ENCODE results near the gene HLA-DMB. TPM values are rescaled to one million over a fixed set of nuclear protein-coding genes. Genes with fewer than 3 reads are reported as not detected.

Gene HLA-DMB
- total RNA-seq, 1 experiment from 2014 or later: 35.9 TPM

- CTCF ChIA-PET: no interaction called here
- DNase-seq: no peak
- Mint-ChIP-seq H3K4me3 (ENCODE audit: low read depth, unreplicated experiment) (no peak overlapping the region), H3K4me1 (ENCODE audit: low read depth, unreplicated experiment) (peaks cover 15% of the 10 kb centered on the region), H3K36me3 (ENCODE audit: insufficient read depth, unreplicated experiment) (peaks cover 11% of the 10 kb centered on the region), H3K27ac (ENCODE audit: unreplicated experiment) (no peak overlapping the region), H3K27me3 (ENCODE audit: unreplicated experiment) (no peaks in the 10 kb centered on the region), H3K9me3 (ENCODE audit: low read depth, unreplicated experiment) (no peaks in the 10 kb centered on the region)
- no peak for TF ChIP-seq CTCF (IDR thresholded peaks at IDR 0.05; ENCODE audit: unreplicated experiment)
- no TSS peak for BruUV-seq (replicated peaks)
- intact Hi-C loops (cut with micrococcal nuclease; ENCODE audit: unreplicated experiment): no loop called here
Observed at GRCh38 chr6:32938494-32938893, 2.3 kb downstream of the HLA-DMB start.

GRCh38 chr6:32937230-32937633, 3.6 kb downstream of the HLA-DMB start:
- no peak overlapping the region for H3K27ac Mint-ChIP-seq (ENCODE audit: unreplicated experiment)
- DNase-seq: no peak
- CTCF ChIA-PET: no interaction called here

GRCh38 chr6:32936239-32937152, 4.3 kb downstream of the HLA-DMB start:
- Mint-ChIP-seq H3K27me3 (ENCODE audit: unreplicated experiment) (no peaks in the 10 kb centered on the region), H3K27ac (ENCODE audit: unreplicated experiment) (no peak overlapping the region), H3K4me1 (ENCODE audit: low read depth, unreplicated experiment) (peaks cover 18% of the 10 kb centered on the region), H3K9me3 (ENCODE audit: low read depth, unreplicated experiment) (no peaks in the 10 kb centered on the region), H3K4me3 (ENCODE audit: low read depth, unreplicated experiment) (no peak overlapping the region), H3K36me3 (ENCODE audit: insufficient read depth, unreplicated experiment) (peaks cover 11% of the 10 kb centered on the region)
- no TSS peak for BruUV-seq (replicated peaks)
- intact Hi-C loops (cut with micrococcal nuclease; ENCODE audit: unreplicated experiment): no loop called here
- CTCF ChIA-PET: no interaction called here
- no peak for DNase-seq
- no peak for TF ChIP-seq CTCF (IDR thresholded peaks at IDR 0.05; ENCODE audit: unreplicated experiment)

More at GRCh38 chr6:32937230-32937633, 3.6 kb downstream of the HLA-DMB start:
- BruUV-seq (replicated peaks): no TSS peak
- Mint-ChIP-seq H3K9me3 (ENCODE audit: low read depth, unreplicated experiment) (no peaks in the 10 kb centered on the region), H3K4me3 (ENCODE audit: low read depth, unreplicated experiment) (no peak overlapping the region), H3K4me1 (ENCODE audit: low read depth, unreplicated experiment) (peaks cover 22% of the 10 kb centered on the region), H3K36me3 (ENCODE audit: insufficient read depth, unreplicated experiment) (peaks cover 11% of the 10 kb centered on the region), H3K27me3 (ENCODE audit: unreplicated experiment) (no peaks in the 10 kb centered on the region)
- no peak for TF ChIP-seq CTCF (IDR thresholded peaks at IDR 0.05; ENCODE audit: unreplicated experiment)
- intact Hi-C loops (cut with micrococcal nuclease; ENCODE audit: unreplicated experiment): no loop called here

- CTCF ChIA-PET: no interaction called here
- Mint-ChIP-seq H3K27ac (ENCODE audit: unreplicated experiment) (no peak overlapping the region), H3K4me3 (ENCODE audit: low read depth, unreplicated experiment) (no peak overlapping the region), H3K9me3 (ENCODE audit: low read depth, unreplicated experiment) (no peaks in the 10 kb centered on the region), H3K4me1 (ENCODE audit: low read depth, unreplicated experiment) (peaks cover 10% of the 10 kb centered on the region), H3K27me3 (ENCODE audit: unreplicated experiment) (no peaks in the 10 kb centered on the region), H3K36me3 (ENCODE audit: insufficient read depth, unreplicated experiment) (peaks cover 6% of the 10 kb centered on the region)
- no peak for DNase-seq
- intact Hi-C loops (cut with micrococcal nuclease; ENCODE audit: unreplicated experiment): no loop called here
- TF ChIP-seq CTCF (IDR thresholded peaks at IDR 0.05; ENCODE audit: unreplicated experiment): no peak
- BruUV-seq (replicated peaks): no TSS peak
Observed at GRCh38 chr6:32935551-32936238, 5.1 kb downstream of the HLA-DMB start.

Measured in Calu3 (cell line).